Urinary bladder (tissue), 4 donors: ENCODE results near the gene DUSP28. TPM values are rescaled to one million over a fixed set of nuclear protein-coding genes. Genes with fewer than 3 reads are reported as not detected.

Experiments
- DNase-seq: peaks from one replicate; pipeline ENCODE4 v3.0.0-alpha.2; 2015; ENCODE audit errors: extremely low spot score
- H3K27ac ChIP-seq: one replicate; pipeline ENCODE4 v1.5.1; 2013; ENCODE audit warnings: low read depth, mild to moderate bottlenecking, moderate library complexity
- H3K36me3 ChIP-seq: one replicate; pipeline ENCODE4 v1.6.1; 2013; ENCODE audit warnings: mild to moderate bottlenecking, moderate library complexity; ENCODE audit not compliant: insufficient read depth
- H3K4me1 ChIP-seq: one replicate; pipeline ENCODE4 v1.6.1; 2013; ENCODE audit warnings: mild to moderate bottlenecking, moderate library complexity; ENCODE audit not compliant: insufficient read depth
- H3K4me3 ChIP-seq: one replicate; pipeline ENCODE4 v1.5.1; 2013; ENCODE audit warnings: low read depth, low read length
- WGBS: extraction: QIAGEN DNeasy Blood & Tissue Kit; methylation state at CpG from one replicate; pipeline ENCODE4 v1.1.7; 2013; 5-methylcytosine and 5-hydroxymethylcytosine counted together
- polyA plus RNA-seq: library from polyadenylated mRNA; stranded (reverse); fragments of 200-250 nt; gene quantifications from one replicate; pipeline ENCODE4 v1.2.3, GENCODE V29; 2013
- total RNA-seq: library from RNA; depleted of rRNA; stranded (reverse); fragments of >200 nt; gene quantifications from one replicate; pipeline ENCODE4 v1.2.3, GENCODE V29; 2014
- donor health status: healthy with polysubstance abuse.
- donor health status: healthy.

DUSP28 gene
- total and polyA plus RNA-seq, 2 donors, result 2.8 to 5.8 TPM

DNA sequence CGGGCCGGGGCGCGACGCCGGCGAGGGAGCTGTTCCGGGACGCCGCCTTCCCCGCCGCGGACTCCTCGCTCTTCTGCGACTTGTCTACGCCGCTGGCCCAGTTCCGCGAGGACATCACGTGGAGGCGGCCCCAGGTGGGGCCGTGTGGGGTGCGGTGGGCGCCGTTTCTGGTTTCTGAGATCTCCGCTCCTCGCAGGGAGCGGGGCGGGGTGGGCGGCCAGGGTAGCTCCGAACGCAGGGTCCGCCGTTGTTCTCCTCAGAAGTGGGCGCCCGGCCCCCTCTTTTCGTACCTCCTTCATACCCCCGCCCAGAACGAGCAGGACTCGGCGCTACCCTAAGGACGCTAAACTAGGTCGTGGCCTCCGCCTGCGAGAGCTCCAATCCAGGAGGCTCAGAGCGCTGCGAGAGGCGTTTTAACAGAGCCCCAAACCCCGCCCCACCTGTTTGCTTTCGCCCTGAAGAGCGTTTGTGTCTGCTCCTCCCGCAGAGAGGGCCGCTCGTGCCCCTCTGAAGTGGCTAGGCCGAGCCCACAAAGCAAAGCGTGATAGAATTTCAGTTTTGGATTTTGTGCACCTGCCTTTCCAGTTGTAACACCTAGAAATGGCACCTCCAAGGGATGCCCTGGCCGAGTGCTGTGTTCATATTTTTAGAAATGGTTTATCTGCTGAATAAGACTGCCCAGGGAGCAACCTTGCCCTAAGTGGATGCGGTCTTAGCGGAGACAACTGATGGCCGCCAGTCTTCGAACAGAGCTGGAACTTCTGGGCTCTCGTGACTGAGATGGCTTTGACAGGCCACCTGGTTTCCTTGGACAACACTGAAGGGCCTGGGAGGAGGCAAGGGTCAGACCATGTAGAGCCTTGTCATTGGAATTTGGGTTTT is 27.0 kb downstream of the DUSP28 start:
- no peak overlapping the region for H3K27ac ChIP-seq
- WGBS, result 3% methylated on average over 62 of the region's 62 CpGs
- no peaks in the 10 kb centered on the region for H3K4me1 ChIP-seq
- peak overlapping the region; percentile 69 for H3K4me3 ChIP-seq
- H3K36me3 ChIP-seq, result peaks cover 2% of the 10 kb centered on the region
- no peak for DNase-seq

DNA sequence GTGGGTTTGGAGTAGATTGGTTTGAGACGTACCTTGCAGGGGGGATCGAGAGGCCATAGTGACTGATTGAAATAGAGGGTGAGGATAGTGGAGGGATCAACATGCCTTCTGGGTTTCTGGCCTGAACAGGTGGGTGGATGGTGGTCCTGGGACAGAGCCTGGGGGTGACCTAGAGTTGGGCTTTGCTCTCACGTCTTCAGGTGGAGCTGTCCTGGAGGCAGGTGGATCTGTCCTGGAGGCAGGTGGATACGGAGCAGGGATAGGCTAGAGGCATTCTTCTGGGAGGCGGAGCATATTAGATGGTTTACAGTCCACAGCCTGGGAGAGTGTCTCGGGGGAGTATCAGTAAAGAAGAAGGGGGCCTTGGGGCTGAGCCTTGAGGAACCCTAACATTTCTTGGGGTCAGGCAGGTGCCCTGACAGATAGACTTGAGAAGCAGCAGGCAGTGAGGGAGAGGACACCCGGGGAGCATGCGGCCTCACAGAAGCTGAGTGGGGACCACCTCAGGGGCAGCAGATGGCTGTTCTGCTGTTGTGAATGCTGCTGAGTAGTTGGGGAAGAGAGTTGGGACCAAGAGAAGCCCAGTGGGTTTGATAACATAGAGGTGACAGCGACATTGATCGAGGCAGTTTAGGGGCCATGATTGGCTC is 28.0 kb downstream of the DUSP28 start:
- DNase-seq, result no peak
- WGBS, result 78% methylated on average over 10 of the region's 10 CpGs
- no peak overlapping the region for H3K27ac ChIP-seq
- H3K4me3 ChIP-seq, result no peak overlapping the region
- H3K36me3 ChIP-seq, result peaks cover 2% of the 10 kb centered on the region
- H3K4me1 ChIP-seq, result no peaks in the 10 kb centered on the region

DNA sequence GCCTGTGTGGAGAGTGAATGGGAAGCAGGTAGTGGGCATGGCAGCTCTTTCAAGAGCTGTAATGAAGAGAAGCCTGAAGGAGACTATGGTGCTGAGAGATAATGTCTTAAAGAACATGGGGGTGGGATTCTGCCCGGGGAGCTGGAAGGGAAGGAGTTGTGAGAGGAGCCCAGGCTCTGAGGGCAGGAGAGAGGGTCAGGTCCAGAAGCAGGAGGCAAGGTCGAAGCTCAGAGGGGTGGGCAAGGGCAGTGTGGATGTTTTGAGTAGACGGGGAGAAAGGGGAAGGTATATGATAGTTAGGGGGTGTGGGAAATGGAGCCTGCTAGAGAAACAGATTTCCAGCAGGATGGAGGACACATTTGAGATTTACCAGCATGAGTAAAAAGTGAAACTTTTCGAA is 28.5 kb downstream of the DUSP28 start:
- Histone ChIP-seq H3K36me3 (peaks cover 2% of the 10 kb centered on the region), H3K4me3 (no peak overlapping the region), H3K27ac (no peak overlapping the region), H3K4me1 (no peaks in the 10 kb centered on the region)
- DNase-seq, result no peak
- WGBS, result 73% methylated on average over 4 of the region's 4 CpGs

DNA sequence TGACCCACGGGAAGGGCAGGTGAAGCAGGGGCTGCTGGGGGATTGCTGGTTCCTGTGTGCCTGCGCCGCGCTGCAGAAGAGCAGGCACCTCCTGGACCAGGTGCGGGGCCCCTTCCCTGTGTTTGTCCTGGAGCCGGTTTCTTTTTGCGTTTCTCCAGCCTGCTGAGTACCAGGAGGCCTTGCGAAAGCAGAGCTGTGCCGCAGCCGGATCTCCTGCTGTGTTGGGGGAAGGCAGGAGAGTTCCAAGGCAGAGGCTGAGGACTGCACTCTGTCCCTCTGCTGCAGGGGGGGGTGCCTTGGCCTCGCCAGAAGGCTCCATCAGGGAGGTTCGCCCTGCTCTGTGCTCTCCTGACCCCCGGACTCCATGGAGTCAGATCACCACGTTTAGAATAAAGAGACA is 29.2 kb downstream of the DUSP28 start:
- Histone ChIP-seq H3K4me3 (no peak overlapping the region), H3K27ac (no peak overlapping the region), H3K4me1 (no peaks in the 10 kb centered on the region), H3K36me3 (peaks cover 2% of the 10 kb centered on the region)
- 89% methylated on average over 14 of the region's 14 CpGs for WGBS
- DNase-seq, result no peak

DNA sequence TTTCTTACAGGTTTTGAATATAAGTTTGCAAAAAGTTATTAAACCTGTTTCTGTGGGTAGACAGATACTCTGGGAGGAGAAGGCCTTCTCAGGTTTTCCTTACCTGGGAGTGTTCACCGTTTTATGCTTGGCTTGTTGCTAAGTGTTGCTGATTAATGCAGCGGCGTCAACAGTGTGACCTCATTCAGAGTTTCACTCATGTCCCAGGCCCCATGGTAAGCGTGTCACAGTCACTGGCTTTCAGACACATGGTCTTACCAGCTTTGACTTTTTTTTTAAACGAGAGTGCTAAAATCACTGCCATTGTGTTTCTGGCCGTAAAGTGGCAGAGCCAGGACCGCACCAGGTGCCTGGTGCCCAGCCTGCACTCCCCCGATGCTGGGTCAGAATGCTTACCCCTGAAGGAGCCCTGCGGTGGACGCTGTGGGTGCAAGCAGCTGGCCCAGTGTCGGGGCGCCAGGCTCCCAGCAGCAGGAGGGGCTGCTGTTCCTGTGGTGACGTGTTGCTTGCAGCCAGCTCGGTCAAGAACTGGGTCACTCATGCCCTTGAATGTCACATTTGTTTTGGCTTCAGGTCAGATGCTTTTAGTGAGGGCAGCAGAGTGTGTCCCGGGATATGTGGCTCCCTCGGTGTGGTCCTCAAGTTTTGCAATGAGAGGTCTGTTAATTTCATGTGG is 29.8 kb downstream of the DUSP28 start:
- DNase-seq, result no peak
- Histone ChIP-seq H3K4me1 (no peaks in the 10 kb centered on the region), H3K36me3 (peaks cover 2% of the 10 kb centered on the region), H3K27ac (no peak overlapping the region), H3K4me3 (no peak overlapping the region)
- 93% methylated on average over 16 of the region's 16 CpGs for WGBS

DNA sequence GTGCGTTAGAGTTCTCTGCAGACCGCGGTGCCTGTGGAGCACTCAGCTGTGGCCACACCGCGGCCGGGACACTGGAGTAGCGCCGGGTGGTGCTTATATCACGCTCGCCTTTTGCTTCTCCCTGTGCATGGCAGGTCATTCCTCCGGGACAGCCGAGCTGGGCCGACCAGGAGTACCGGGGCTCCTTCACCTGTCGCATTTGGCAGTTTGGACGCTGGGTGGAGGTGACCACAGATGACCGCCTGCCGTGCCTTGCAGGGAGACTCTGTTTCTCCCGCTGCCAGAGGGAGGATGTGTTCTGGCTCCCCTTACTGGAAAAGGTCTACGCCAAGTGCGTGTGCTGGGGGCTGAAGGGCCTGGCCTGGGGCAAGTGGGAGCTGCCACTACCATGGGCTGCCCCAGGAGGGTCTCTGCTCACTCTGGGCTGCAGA is 30.5 kb downstream of the DUSP28 start:
- Histone ChIP-seq H3K4me3 (no peak overlapping the region), H3K36me3 (peaks cover 2% of the 10 kb centered on the region), H3K27ac (no peak overlapping the region), H3K4me1 (no peaks in the 10 kb centered on the region)
- DNase-seq, result no peak
- 96% methylated on average over 21 of the region's 21 CpGs for WGBS

DNA sequence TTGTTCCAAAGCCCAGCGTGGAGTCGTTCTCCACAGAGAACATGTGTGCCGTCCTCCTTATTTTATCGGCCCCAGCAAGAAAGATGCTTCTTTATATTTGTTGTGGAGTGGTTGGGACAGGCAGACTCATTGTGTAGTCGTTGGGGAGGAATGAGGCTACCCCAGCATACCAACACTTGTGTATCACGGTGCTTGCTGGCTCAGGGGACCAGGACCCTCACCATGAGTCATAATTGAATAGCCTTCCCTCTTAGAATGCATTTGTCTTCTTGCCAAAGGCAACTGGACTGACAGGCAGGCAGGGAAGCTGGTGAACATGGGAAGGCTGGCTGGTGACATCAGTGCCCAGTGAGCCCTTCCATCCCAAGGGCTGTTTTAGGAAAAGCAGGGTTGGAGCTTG is 31.1 kb downstream of the DUSP28 start:
- Histone ChIP-seq H3K4me3 (no peak overlapping the region), H3K36me3 (peaks cover 2% of the 10 kb centered on the region), H3K4me1 (no peaks in the 10 kb centered on the region), H3K27ac (no peak overlapping the region)
- 91% methylated on average over 6 of the region's 6 CpGs for WGBS
- no peak for DNase-seq

DNA sequence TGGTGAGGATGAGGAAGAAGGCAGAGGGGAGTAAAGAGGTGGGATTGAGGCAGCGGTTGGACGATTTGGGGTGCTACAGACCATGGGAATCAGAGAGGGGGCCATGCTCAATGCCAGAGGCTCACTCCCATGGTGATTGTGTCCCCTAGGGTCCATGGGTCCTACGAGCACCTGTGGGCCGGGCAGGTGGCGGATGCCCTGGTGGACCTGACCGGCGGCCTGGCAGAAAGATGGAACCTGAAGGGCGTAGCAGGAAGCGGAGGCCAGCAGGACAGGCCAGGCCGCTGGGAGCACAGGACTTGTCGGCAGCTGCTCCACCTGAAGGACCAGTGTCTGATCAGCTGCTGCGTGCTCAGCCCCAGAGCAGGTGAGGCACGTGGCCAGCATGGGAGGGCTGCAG is 31.6 kb downstream of the DUSP28 start:
- 95% methylated on average over 13 of the region's 13 CpGs for WGBS

DNA sequence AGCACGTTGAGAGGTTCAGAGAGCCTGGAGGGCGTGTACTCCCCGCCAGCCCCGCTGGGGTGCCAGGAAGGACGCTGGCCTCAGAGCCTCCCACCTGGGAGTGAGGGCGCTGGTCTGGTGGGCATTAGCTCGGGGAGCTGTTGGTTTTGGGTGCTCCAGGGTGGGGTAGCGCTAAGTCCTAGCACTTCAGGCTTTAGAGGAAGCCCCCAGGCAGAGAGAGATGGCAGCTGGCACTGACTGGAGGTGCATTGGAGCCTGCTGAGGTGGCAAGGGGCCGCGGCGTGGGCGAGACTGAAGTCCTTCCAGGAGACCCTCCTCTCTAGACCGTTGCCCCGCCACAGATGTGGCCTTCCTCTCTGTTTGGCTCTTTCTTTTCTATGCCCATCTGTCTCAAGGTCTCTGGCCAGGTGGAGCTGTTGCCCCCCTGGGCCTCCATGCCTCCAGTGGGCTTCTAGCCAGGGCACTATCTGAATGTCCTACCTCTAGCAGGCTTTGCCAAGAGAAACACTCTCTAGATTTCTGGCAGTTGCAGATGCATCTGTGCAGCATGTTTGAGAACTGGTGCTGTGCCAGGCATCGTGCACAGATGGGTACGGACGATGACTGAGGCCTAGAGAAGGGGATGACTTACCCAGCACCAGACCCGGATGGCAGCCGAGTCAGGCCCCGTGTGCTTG is 33.0 kb downstream of the DUSP28 start:
- H3K27ac ChIP-seq, result no peak overlapping the region
- no peak for DNase-seq
- peaks cover 2% of the 10 kb centered on the region for H3K36me3 ChIP-seq
- H3K4me3 ChIP-seq, result no peak overlapping the region
- H3K4me1 ChIP-seq, result no peaks in the 10 kb centered on the region
- WGBS, result 91% methylated on average over 20 of the region's 20 CpGs

More for the DNA sequence above, 31.6 kb downstream of the DUSP28 start:
- Histone ChIP-seq H3K4me1 (no peaks in the 10 kb centered on the region), H3K36me3 (peaks cover 2% of the 10 kb centered on the region), H3K4me3 (no peak overlapping the region), H3K27ac (no peak overlapping the region)
- DNase-seq, result no peak

DNA sequence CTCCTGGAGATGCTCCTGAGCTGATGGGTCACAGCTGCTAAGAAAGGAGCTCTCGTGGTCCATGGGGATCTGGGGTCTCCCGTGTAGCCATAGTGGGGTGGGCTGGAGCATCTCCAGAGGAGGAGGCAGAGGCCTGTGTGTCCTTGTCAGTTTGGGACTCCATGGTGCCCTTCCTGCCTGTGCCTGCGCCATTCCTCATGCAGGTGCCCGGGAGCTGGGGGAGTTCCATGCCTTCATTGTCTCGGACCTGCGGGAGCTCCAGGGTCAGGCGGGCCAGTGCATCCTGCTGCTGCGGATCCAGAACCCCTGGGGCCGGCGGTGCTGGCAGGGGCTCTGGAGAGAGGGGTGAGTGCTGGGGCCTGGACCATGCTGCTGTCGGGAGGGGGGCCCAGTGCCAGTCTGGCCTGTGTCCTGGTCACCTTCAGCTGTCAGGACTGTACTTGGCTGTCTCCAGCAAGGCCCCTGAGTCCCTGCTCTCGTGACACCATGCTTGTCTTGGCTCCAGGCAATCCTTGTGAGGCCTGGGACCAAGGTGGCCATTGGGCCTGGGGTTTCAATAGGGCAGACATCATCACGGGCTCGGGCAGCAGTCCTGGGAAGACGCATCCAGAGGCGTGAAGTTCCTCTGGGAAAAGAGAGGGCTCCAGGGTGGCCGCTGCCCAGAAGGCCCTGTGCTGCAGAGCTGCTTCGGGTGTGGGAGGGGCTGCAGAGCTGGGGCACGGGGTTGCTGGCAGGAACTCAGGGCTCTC is 33.7 kb downstream of the DUSP28 start:
- H3K4me1 ChIP-seq, result no peaks in the 10 kb centered on the region
- no peak overlapping the region for H3K27ac ChIP-seq
- H3K4me3 ChIP-seq, result no peak overlapping the region
- DNase-seq, result no peak
- H3K36me3 ChIP-seq, result peaks cover 2% of the 10 kb centered on the region
- WGBS, result 86% methylated on average over 19 of the region's 19 CpGs

DNA sequence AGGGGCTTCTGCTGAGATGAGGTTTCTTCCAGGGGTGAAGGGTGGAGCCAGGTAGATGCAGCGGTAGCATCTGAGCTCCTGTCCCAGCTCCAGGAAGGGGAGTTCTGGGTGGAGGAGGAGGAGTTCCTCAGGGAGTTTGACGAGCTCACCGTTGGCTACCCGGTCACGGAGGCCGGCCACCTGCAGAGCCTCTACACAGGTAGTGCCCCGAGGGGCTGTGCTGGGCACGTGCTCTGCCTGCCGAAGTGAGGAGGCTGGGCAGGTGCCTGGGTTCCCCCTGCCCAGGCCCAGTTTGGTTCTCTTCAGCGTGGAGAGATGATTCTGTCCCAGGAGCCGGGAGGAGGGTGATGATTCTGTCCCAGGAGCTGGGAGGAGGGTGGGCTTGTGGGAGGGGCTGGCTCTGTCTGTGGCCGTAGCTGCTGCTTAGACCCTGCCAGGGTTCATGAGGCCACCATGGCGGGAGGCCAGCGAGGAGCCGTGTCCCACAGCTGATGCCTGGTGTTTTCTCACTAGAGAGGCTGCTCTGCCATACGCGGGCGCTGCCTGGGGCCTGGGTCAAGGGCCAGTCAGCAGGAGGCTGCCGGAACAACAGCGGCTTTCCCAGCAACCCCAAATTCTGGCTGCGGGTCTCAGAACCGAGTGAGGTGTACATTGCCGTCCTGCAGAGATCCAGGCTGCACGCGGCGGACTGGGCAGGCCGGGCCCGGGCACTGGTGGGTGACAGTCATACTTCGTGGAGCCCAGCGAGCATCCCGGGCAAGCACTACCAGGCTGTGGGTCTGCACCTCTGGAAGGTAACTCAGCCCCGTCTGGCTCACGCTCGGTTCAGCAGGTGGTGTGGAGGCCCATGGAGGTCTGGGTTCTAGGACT is 34.6 kb downstream of the DUSP28 start:
- Histone ChIP-seq H3K27ac (no peak overlapping the region), H3K4me3 (no peak overlapping the region), H3K4me1 (no peaks in the 10 kb centered on the region), H3K36me3 (peaks cover 2% of the 10 kb centered on the region)
- DNase-seq, result no peak
- WGBS, result 91% methylated on average over 34 of the region's 34 CpGs

DNA sequence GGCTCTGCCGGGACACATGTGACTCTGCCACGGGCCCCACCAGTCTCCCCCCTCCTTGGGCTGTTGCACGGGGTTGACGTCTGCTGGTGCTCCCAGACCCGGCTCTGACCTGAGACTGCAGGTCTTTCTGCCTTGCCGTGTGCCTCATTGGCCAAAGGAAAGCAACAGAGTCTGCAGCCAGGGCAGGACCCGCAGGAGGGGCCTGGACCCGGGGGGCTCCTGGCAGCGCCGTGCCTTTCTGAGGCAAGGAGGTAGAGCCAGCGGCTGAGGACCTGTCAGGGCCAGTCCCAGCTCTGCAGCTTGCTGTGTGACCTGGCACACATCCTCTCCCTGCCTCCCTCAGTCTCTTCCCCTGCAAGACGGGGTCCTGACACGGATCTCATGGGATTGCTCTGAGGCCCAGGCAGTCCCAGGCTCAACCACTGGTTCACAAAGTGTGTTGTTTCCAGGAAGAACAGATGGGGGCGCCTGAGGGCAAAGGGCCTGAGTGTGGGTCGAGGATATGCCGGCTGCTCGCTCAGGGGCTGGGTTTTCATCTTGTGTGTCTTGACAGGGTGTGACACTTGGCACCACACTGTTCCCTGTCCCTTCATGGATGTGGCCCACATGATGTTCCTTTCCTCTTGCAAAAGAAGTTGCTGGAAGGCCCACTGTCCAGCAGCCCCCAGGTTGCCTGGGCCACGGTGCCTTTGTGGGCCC is 35.4 kb downstream of the DUSP28 start:
- H3K27ac ChIP-seq, result no peak overlapping the region
- H3K4me1 ChIP-seq, result no peaks in the 10 kb centered on the region
- H3K4me3 ChIP-seq, result no peak overlapping the region
- 70% methylated on average over 18 of the region's 18 CpGs for WGBS
- no peak for DNase-seq
- peaks cover 2% of the 10 kb centered on the region for H3K36me3 ChIP-seq
